ENCODE results near the gene ARHGAP44.

DNA sequence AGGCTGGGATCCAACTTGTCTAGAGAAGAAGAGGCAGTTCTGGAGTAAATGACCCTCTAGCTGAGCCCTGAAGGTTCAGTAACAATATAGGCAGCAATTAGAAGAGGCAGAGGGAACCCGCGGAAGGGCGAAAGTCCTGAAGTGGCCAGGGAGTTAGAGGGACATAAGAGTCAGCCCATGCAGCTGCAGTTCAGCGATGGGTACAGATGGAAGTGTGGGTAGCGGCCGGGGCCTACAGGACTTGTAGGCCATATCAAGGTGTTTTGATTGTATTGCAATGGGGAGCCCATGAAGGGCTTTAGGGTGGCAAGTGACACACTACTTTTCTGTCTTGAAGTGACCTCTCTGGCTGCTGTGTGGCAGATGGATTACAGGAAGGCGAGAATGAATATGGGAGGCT, 225.5 kb downstream of the ARHGAP44 start:
- TF ChIP-seq POLR2A (IDR thresholded peaks at IDR 0.05; ENCODE audit: low read depth) (no peak), EP300 (IDR thresholded peaks at IDR 0.05) (no peak), CTCF (IDR thresholded peaks at IDR 0.05) (no peak), POLR2AphosphoS5 (IDR thresholded peaks at IDR 0.05) (no peak)

All from esophagus muscularis mucosa (tissue), 4 donors.